Gastroesophageal sphincter (tissue), 4 donors: ENCODE data around the gene DIPK2B. TPM values are rescaled to one million over a fixed set of nuclear protein-coding genes. Genes with fewer than 3 reads are reported as not detected.

Source experiments
- ATAC-seq: fragments of 150-250 bp; one replicate; pipeline ENCODE4 v1.9.1; 2016; ENCODE audit warnings: mild to moderate bottlenecking, moderate library complexity
- H3K27ac ChIP-seq, 4 donors: fragments of 200-600 bp; sonication (generic) in 3 of 4; 1 replicate in 3 of 4; 2 replicates in 1 of 4; pipeline ENCODE4 v1.5.1; 2016 to 2019
- H3K27me3 ChIP-seq: fragments of 200-600 bp; sonication (generic); one replicate; pipeline ENCODE4 v1.5.1; 2019
- H3K36me3 ChIP-seq, 2 donors: fragments of 200-600 bp; sonication (generic); one replicate each; pipeline ENCODE4 v1.5.1; 2019; ENCODE audit warnings: control low read depth in 1 of 2
- H3K4me1 ChIP-seq, 3 donors: fragments of 200-600 bp; sonication (generic); 1 replicate in 2 of 3; 2 replicates in 1 of 3; pipeline ENCODE4 v1.5.1; 2016 to 2019; ENCODE audit warnings: control low read depth in 2 of 3
- H3K4me3 ChIP-seq, 2 donors: fragments of 200-600 bp; sonication (generic); one replicate each; pipeline ENCODE4 v1.5.1; 2019; ENCODE audit warnings: mild to moderate bottlenecking in 1 of 2, moderate library complexity in 1 of 2
- H3K9me3 ChIP-seq, 3 donors: fragments of 200-600 bp; sonication (generic); one replicate each; pipeline ENCODE4 v1.5.1; 2017 to 2019; ENCODE audit warnings: control low read depth in 2 of 3
- CTCF ChIP-seq, 4 experiments: fragments of 200-600 bp in 2 of 4; fragments of 450-650 bp in 2 of 4; sonication (generic) in 1 of 4; IDR thresholded peaks; one replicate each; pipeline ENCODE4 v1.5.1; 2017 to 2019; ENCODE audit warnings: antibody characterized with exemption in 4 of 4, mild to moderate bottlenecking in 2 of 4, moderate library complexity in 2 of 4
- EP300 ChIP-seq: sonication (generic); formaldehyde crosslinking; IDR thresholded peaks from one replicate; pipeline ENCODE4 v1.6.1; 2017; ENCODE audit warnings: antibody characterized with exemption, mild to moderate bottlenecking
- POLR2A ChIP-seq, 2 donors: fragments of 450-650 bp; IDR thresholded peaks; one replicate each; pipeline ENCODE4 v1.6.1; 2017; ENCODE audit warnings: antibody characterized with exemption in 2 of 2, mild to moderate bottlenecking in 2 of 2, moderate library complexity in 1 of 2
- POLR2AphosphoS5 ChIP-seq: sonication (generic); formaldehyde crosslinking; IDR thresholded peaks from one replicate; pipeline ENCODE4 v1.6.1; 2017; ENCODE audit warnings: antibody characterized with exemption
- WGBS, 2 donors: methylation state at CpG; one replicate each; pipeline ENCODE4 v1.1.5; 2018; ENCODE audit warnings: low coverage in 1 of 2; 5-methylcytosine and 5-hydroxymethylcytosine counted together
- total RNA-seq, 4 donors: library from RNA; depleted of rRNA; stranded (reverse); fragments of >200 nt; gene quantifications; one replicate each; pipeline ENCODE4 v1.1.0, GENCODE V29; 2016

Gene DIPK2B
- total RNA-seq, 4 donors from 2014 or later, result 11.4 to 31.9 (median 18.6) TPM

- no peak for ATAC-seq
- Histone ChIP-seq H3K27me3 (no peaks in the 10 kb centered on the region), H3K9me3 (no peaks in the 10 kb centered on the region), H3K4me3 (no peak overlapping the region), H3K36me3 (no peaks in the 10 kb centered on the region), H3K4me1 (no peaks in the 10 kb centered on the region), H3K27ac (no peak overlapping the region)
- 40% methylated on average over 1 of the region's 3 CpGs; no CpG with 5 or more reads in 1 of the 2 donors for WGBS, 2 donors
- TF ChIP-seq CTCF (IDR thresholded peaks at IDR 0.05), result no peak
Measured at GRCh38 chrX:45232139-45232538, 31.5 kb upstream of the DIPK2B start.

- Histone ChIP-seq H3K36me3 (no peaks in the 10 kb centered on the region), H3K9me3 (no peaks in the 10 kb centered on the region), H3K27ac (no peak overlapping the region), H3K27me3 (no peaks in the 10 kb centered on the region), H3K4me3 (no peak overlapping the region), H3K4me1 (no peaks in the 10 kb centered on the region)
- TF ChIP-seq POLR2AphosphoS5 (no peak), EP300 (no peak), CTCF (IDR thresholded peaks at IDR 0.05) (no peak), POLR2A (IDR thresholded peaks at IDR 0.05) (no peak)
- WGBS, 2 donors, result no CpG with 5 or more reads among the region's 1 CpG
- no peak for ATAC-seq
Measured at GRCh38 chrX:45230410-45230809, 29.7 kb upstream of the DIPK2B start.

GRCh38 chrX:45229348-45229747, 28.7 kb upstream of the DIPK2B start:
- no peaks in the 10 kb centered on the region for H3K4me1 ChIP-seq
- H3K4me3 ChIP-seq, result no peak overlapping the region
- ATAC-seq, result no peak
- TF ChIP-seq EP300 (no peak), POLR2A (IDR thresholded peaks at IDR 0.05) (no peak), POLR2AphosphoS5 (no peak), CTCF (IDR thresholded peaks at IDR 0.05) (no peak)
- no peaks in the 10 kb centered on the region for H3K9me3 ChIP-seq
- H3K36me3 ChIP-seq, result no peaks in the 10 kb centered on the region
- no peak overlapping the region for H3K27ac ChIP-seq
- H3K27me3 ChIP-seq, result no peaks in the 10 kb centered on the region
- no CpG with 5 or more reads among the region's 6 CpGs for WGBS, 2 donors

GRCh38 chrX:45228126-45228525, 27.4 kb upstream of the DIPK2B start:
- Histone ChIP-seq H3K27me3 (no peaks in the 10 kb centered on the region), H3K4me3 (no peak overlapping the region), H3K4me1 (no peaks in the 10 kb centered on the region), H3K36me3 (no peaks in the 10 kb centered on the region), H3K27ac (no peak overlapping the region), H3K9me3 (no peaks in the 10 kb centered on the region)
- ATAC-seq, result no peak
- no CpG with 5 or more reads among the region's 4 CpGs for WGBS, 2 donors
- no peak for TF ChIP-seq POLR2AphosphoS5
- no peak for TF ChIP-seq EP300
- TF ChIP-seq POLR2A (IDR thresholded peaks at IDR 0.05), result no peak
- TF ChIP-seq CTCF (IDR thresholded peaks at IDR 0.05), result no peak

- Histone ChIP-seq H3K27ac (no peak overlapping the region), H3K4me3 (no peak overlapping the region), H3K27me3 (no peaks in the 10 kb centered on the region), H3K9me3 (peaks cover 0 to 4% (median 0%) of the 10 kb centered on the region in 3 donors), H3K4me1 (no peaks in the 10 kb centered on the region), H3K36me3 (no peaks in the 10 kb centered on the region)
- no peak for ATAC-seq
- no peak for TF ChIP-seq POLR2AphosphoS5
- TF ChIP-seq EP300, result no peak
- TF ChIP-seq CTCF (IDR thresholded peaks at IDR 0.05), result no peak
- TF ChIP-seq POLR2A (IDR thresholded peaks at IDR 0.05), result no peak
Measured at GRCh38 chrX:45208121-45208856, 7.6 kb upstream of the DIPK2B start.
